HepG2 (cell line): ENCODE results near the gene WDR3. TPM values are rescaled to one million over a fixed set of nuclear protein-coding genes. Genes with fewer than 3 reads are reported as not detected.

Source experiments
- ATAC-seq: fragments of 200-7000 bp; cut with Tn5 transposase; 3 replicates; pipeline ENCODE4 v1.9.1; 2020; ENCODE audit warnings: mild to moderate bottlenecking, moderate library complexity
- BruUV-seq: library from RNA; stranded (reverse); fragments of 400-500 nt; replicated peaks from 2 replicates; lab custom pipeline; 2021; lab: Mats Ljungman, UMichigan
- CTCF ChIA-PET: fragments of 300-600 bp; formaldehyde crosslinking; extraction: SDS; loops from one replicate; lab custom pipeline; 2021; ENCODE audit warnings: low total read pairs, inconsistent platforms, low intra/inter-chr PET ratio; lab: Yijun Ruan, JAX
- POLR2A ChIA-PET: fragments of 350-600 bp; sonication (Branson Sonifier 250); formaldehyde crosslinking; loops from one replicate; lab custom pipeline; 2020; ENCODE audit warnings: antibody characterized with exemption, inconsistent platforms; lab: Yijun Ruan, JAX
- DNase-seq: peaks from one replicate; pipeline ENCODE4 v3.0.0-alpha.2; 2015; ENCODE audit warnings: low spot score
- FAIRE-seq: peaks from 3 replicates; lab custom pipeline; 2011; peaks lifted over from hg19 to GRCh38; lab: Jason Lieb, UNC
- H2AFZ ChIP-seq: one replicate; pipeline ENCODE4 v1.6.1; 2011; ENCODE audit warnings: low read length, inconsistent platforms
- H3K27ac ChIP-seq: fragments of 300-600 bp; 3 replicates; pipeline ENCODE4 v1.8.0; 2011; ENCODE audit warnings: mixed run types, mild to moderate bottlenecking, mixed read lengths, low read length, inconsistent platforms; ENCODE audit not compliant: insufficient read depth; ENCODE audit errors: extremely low read length
- H3K27me3 ChIP-seq, 2 experiments: fragments of 200-600 bp in 1 of 2; 2 replicates in 1 of 2; 3 replicates in 1 of 2; pipeline versions ENCODE4 v1.6.0 to v1.8.0; 2011; ENCODE audit warnings: low read length in 2 of 2, mild to moderate bottlenecking in 2 of 2, moderate library complexity in 2 of 2, inconsistent platforms in 1 of 2; ENCODE audit not compliant: insufficient read depth in 2 of 2, control insufficient read depth in 1 of 2
- H3K36me3 ChIP-seq, 2 experiments: fragments of 200-600 bp in 1 of 2; replicated peaks in 1 of 2; 2 replicates in 1 of 2; 3 replicates in 1 of 2; pipeline versions ENCODE4 v1.5.1 to v1.8.0; 2011; ENCODE audit warnings: low read length in 2 of 2, inconsistent platforms in 1 of 2; ENCODE audit not compliant: insufficient read depth in 2 of 2, control insufficient read depth in 1 of 2
- H3K4me1 ChIP-seq: 2 replicates; pipeline ENCODE4 v1.5.1; 2012; ENCODE audit warnings: low read length, inconsistent platforms; ENCODE audit not compliant: insufficient read depth
- H3K4me2 ChIP-seq: 2 replicates; pipeline ENCODE4 v1.6.0; 2011; ENCODE audit warnings: low read depth, low read length, inconsistent platforms
- H3K4me3 ChIP-seq, 3 experiments: fragments of 200-600 bp in 1 of 3; sonication (generic), shearing (Covaris generic) in 1 of 3; replicated peaks in 1 of 3; 2 replicates each; pipeline ENCODE4 v1.5.1; 2011 to 2016; ENCODE audit warnings: low read length in 3 of 3, inconsistent platforms in 2 of 3, low read depth in 2 of 3, mild to moderate bottlenecking in 2 of 3, control low read depth in 1 of 3, mixed read lengths in 1 of 3; ENCODE audit not compliant: insufficient read depth in 1 of 3
- H3K79me2 ChIP-seq: one replicate; pipeline ENCODE4 v1.6.1; 2011; ENCODE audit warnings: low read length, inconsistent platforms; ENCODE audit not compliant: insufficient read depth
- H3K9ac ChIP-seq: 2 replicates; pipeline ENCODE4 v1.6.0; 2011; ENCODE audit warnings: mild to moderate bottlenecking, low read depth, low read length, inconsistent platforms; ENCODE audit not compliant: insufficient read depth
- H3K9me3 ChIP-seq: 2 replicates; pipeline ENCODE4 v1.5.1; 2012; ENCODE audit warnings: mild to moderate bottlenecking, low read length
- H4K20me1 ChIP-seq: 2 replicates; pipeline ENCODE4 v1.6.0; 2011; ENCODE audit warnings: inconsistent platforms, mild to moderate bottlenecking, low read length, moderate library complexity; ENCODE audit not compliant: insufficient read depth
- ARID3A ChIP-seq: IDR thresholded peaks from 2 replicates; pipeline ENCODE4 v1.6.1; 2012; ENCODE audit warnings: low read depth, low read length, improper control_type of control experiment
- ATM ChIP-seq: fragments of 450-650 bp; IDR thresholded peaks from 2 replicates; pipeline ENCODE4 v1.7.1; 2017; ENCODE audit warnings: mild to moderate bottlenecking, borderline replicate concordance
- CAMTA2 ChIP-seq: sonication (generic); formaldehyde crosslinking; IDR thresholded peaks from 2 replicates; pipeline ENCODE4 v1.4.0; 2020; ENCODE audit warnings: mild to moderate bottlenecking, missing genetic modification reagents, borderline replicate concordance
- DNMT1 ChIP-seq: sonication (generic); formaldehyde crosslinking; IDR thresholded peaks from 2 replicates; pipeline ENCODE4 v1.5.1; 2020; ENCODE audit warnings: mild to moderate bottlenecking, missing genetic modification reagents
- FOXM1 ChIP-seq: sonication (generic); formaldehyde crosslinking; IDR thresholded peaks from 2 replicates; pipeline ENCODE4 v1.5.0; 2020; ENCODE audit warnings: missing genetic modification reagents
- HNRNPUL1 ChIP-seq: fragments of 200-400 bp; formaldehyde crosslinking; IDR thresholded peaks from 2 replicates; pipeline ENCODE4 v1.6.1; 2017; ENCODE audit warnings: low read depth, mild to moderate bottlenecking, low read length, moderate library complexity
- LCORL ChIP-seq, 2 experiments: fragments of 450-650 bp in 1 of 2; sonication (generic) in 1 of 2; formaldehyde crosslinking in 1 of 2; IDR thresholded peaks; 2 replicates each; pipeline versions ENCODE4 v1.5.0 to v1.6.1; 2017 to 2020; ENCODE audit warnings: antibody characterized with exemption in 1 of 2, missing genetic modification reagents in 1 of 2
- NFKBIZ ChIP-seq: IDR thresholded peaks from 2 replicates; pipeline ENCODE4 v1.6.1; 2018; ENCODE audit warnings: missing genetic modification reagents, missing compliant biosample characterization
- PHB2 ChIP-seq: fragments of 450-650 bp; IDR thresholded peaks from 2 replicates; pipeline ENCODE4 v1.6.1; 2018; ENCODE audit not compliant: partially characterized antibody
- RCOR2 ChIP-seq: IDR thresholded peaks from 2 replicates; pipeline ENCODE4 v1.6.1; 2016; ENCODE audit warnings: missing biosample characterization, missing genetic modification reagents
- ZKSCAN5 ChIP-seq: sonication (generic); formaldehyde crosslinking; IDR thresholded peaks from 2 replicates; pipeline ENCODE4 v1.5.1; 2020; ENCODE audit warnings: mild to moderate bottlenecking, missing genetic modification reagents
- ZNF260 ChIP-seq: sonication (generic); formaldehyde crosslinking; IDR thresholded peaks from 2 replicates; pipeline ENCODE4 v1.4.0; 2020; ENCODE audit warnings: missing genetic modification reagents, low read depth, mild to moderate bottlenecking, borderline replicate concordance
- ZNF343 ChIP-seq: sonication (generic); formaldehyde crosslinking; IDR thresholded peaks from 2 replicates; pipeline ENCODE4 v1.4.0; 2020; ENCODE audit warnings: mild to moderate bottlenecking, missing genetic modification reagents
- ZNF382 ChIP-seq: sonication (generic); formaldehyde crosslinking; IDR thresholded peaks from 2 replicates; pipeline ENCODE4 v1.5.0; 2020; ENCODE audit warnings: missing genetic modification reagents, mild to moderate bottlenecking, borderline replicate concordance
- ZNF451 ChIP-seq: sonication (generic); formaldehyde crosslinking; IDR thresholded peaks from 2 replicates; pipeline ENCODE4 v1.5.0; 2020; ENCODE audit warnings: mild to moderate bottlenecking, missing genetic modification reagents
- ZNF597 ChIP-seq: sonication (generic); formaldehyde crosslinking; IDR thresholded peaks from 2 replicates; pipeline ENCODE4 v1.5.0; 2020; ENCODE audit warnings: missing genetic modification reagents
- ZNF773 ChIP-seq: sonication (generic); formaldehyde crosslinking; IDR thresholded peaks from 2 replicates; pipeline ENCODE4 v1.4.0; 2020; ENCODE audit warnings: missing genetic modification reagents, borderline replicate concordance
- whole genome bisulfite sequencing: methylation state at CpG from one replicate; pipeline ENCODE4 v1.1.6; 2017; ENCODE audit warnings: low lambda C conversion rate; 5-methylcytosine and 5-hydroxymethylcytosine counted together
- in situ Hi-C: cut with HindIII; loops from 2 replicates; pipeline ENCODE4 v1.10.0; 2017; ENCODE audit warnings: low pct_unique_long_range_greater_than_20kb; ENCODE audit not compliant: extremely low pct_ligation_motif_present
- intact Hi-C: fragments of 100-400 bp; cut with micrococcal nuclease; formaldehyde crosslinking; loops from one replicate; pipeline ENCODE4 v1.10.0; 2022; ENCODE audit not compliant: unreplicated experiment
- polyA plus RNA-seq, 8 experiments: library from polyadenylated mRNA; depleted of rRNA in 3 of 8; stranded (reverse) in 7 of 8; unstranded in 1 of 8; fragments of >200 nt; fragmentation: Illumina TruSeq in 4 of 8; extraction: Trizol in 4 of 8; gene quantifications; 2 replicates each; pipeline versions ENCODE4 v1.2.1 to v1.2.3, GENCODE V29; 2011 to 2016; ENCODE audit warnings: low read depth in 4 of 8, missing spikeins in 1 of 8, mixed read lengths in 1 of 8; ENCODE audit not compliant: insufficient read depth in 1 of 8
- total RNA-seq, 5 experiments: library from RNA; depleted of rRNA; stranded (reverse); fragments of >200 nt; fragmentation: Illumina TruSeq; extraction: Trizol; gene quantifications; 2 replicates each; pipeline ENCODE4 v1.2.3, GENCODE V29; 2016; ENCODE audit warnings: low read depth in 1 of 5
- TF ChIP-seq, protein P1 (sequence below): IDR thresholded peaks from 2 replicates; pipeline ENCODE4 v1.6.1; 2016; ENCODE audit warnings: missing genetic modification reagents, missing compliant biosample characterization
- TF ChIP-seq, protein P2 (sequence below): IDR thresholded peaks from 2 replicates; pipeline ENCODE4 v1.6.1; 2016; ENCODE audit warnings: control low read depth

Gene WDR3
- total and polyA plus RNA-seq, 2 of the 13 experiments (the other 11 are each of a cell fraction or from before 2014, with no cell fraction given): 15.9 to 55.5 TPM

- CTCF ChIA-PET: no interaction called here
- POLR2A ChIA-PET: no interaction called here
- TF ChIP-seq ZNF451 (CRISPR knock-in tag) (no peak), HNRNPUL1 (no peak), ZNF343 (CRISPR knock-in tag) (no peak), ZNF382 (CRISPR knock-in tag) (no peak), ATM (no peak), ZKSCAN5 (no peak), ZNF773 (CRISPR knock-in tag) (no peak), DNMT1 (CRISPR knock-in tag) (no peak), ZNF260 (CRISPR knock-in tag) (no peak), LCORL (IDR thresholded peaks at IDR 0.05) (no peak), LCORL (CRISPR knock-in tag; IDR thresholded peaks at IDR 0.05) (no peak), ZNF597 (no peak), FOXM1 (CRISPR knock-in tag) (no peak), NFKBIZ (CRISPR knock-in tag) (no peak), RCOR2 (CRISPR knock-in tag) (no peak), CAMTA2 (no peak), PHB2 (no peak), ARID3A (no peak)
- TF ChIP-seq, protein P1, sequence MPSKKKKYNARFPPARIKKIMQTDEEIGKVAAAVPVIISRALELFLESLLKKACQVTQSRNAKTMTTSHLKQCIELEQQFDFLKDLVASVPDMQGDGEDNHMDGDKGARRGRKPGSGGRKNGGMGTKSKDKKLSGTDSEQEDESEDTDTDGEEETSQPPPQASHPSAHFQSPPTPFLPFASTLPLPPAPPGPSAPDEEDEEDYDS (CRISPR knock-in tag): no peak
- TF ChIP-seq, protein P2, sequence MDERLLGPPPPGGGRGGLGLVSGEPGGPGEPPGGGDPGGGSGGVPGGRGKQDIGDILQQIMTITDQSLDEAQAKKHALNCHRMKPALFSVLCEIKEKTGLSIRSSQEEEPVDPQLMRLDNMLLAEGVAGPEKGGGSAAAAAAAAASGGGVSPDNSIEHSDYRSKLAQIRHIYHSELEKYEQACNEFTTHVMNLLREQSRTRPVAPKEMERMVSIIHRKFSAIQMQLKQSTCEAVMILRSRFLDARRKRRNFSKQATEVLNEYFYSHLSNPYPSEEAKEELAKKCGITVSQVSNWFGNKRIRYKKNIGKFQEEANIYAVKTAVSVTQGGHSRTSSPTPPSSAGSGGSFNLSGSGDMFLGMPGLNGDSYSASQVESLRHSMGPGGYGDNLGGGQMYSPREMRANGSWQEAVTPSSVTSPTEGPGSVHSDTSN: no peak
Measured at GRCh38 chr1:117981455-117982192, 52.1 kb downstream of the WDR3 start.

More at GRCh38 chr1:117981455-117982192, 52.1 kb downstream of the WDR3 start:
- Histone ChIP-seq H3K4me2 (no peak overlapping the region), H3K79me2 (no peaks in the 10 kb centered on the region), H4K20me1 (no peaks in the 10 kb centered on the region), H3K9me3 (no peaks in the 10 kb centered on the region), H3K27me3 (no peaks in the 10 kb centered on the region; a peak in 1 of 5 replicates), H2AFZ (no peak overlapping the region), H3K9ac (no peak overlapping the region), H3K36me3 (no peaks in the 10 kb centered on the region), H3K4me1 (no peaks in the 10 kb centered on the region), H3K4me3 (no peak overlapping the region), H3K27ac (no peak overlapping the region)
- in situ Hi-C loops: no loop called here
- DNase-seq (no peak), FAIRE-seq (no peak), ATAC-seq (no peak)
- BruUV-seq: no TSS peak
- intact Hi-C loops: no loop called here
- 38% methylated on average over 5 of the region's 5 CpGs for WGBS
